Heart left ventricle (tissue), 16 donors: ENCODE results near the gene FNDC3B. TPM values are rescaled to one million over a fixed set of nuclear protein-coding genes. Genes with fewer than 3 reads are reported as not detected.

Experiments used
- ATAC-seq, 4 donors: fragments of 200-7000 bp; cut with Tn5 transposase; one replicate each; pipeline ENCODE4 v1.9.1; 2020 to 2022; ENCODE audit warnings: moderate library complexity in 4 of 4, mild to moderate bottlenecking in 3 of 4, moderate number of reproducible peaks in 1 of 4
- DNase-seq, 5 donors: peaks; one replicate each; pipeline ENCODE4 v3.0.0-alpha.2; 2020
- H3K27ac ChIP-seq, 12 donors: fragments of 200-600 bp; sonication (generic) in 4 of 12; one replicate each; pipeline versions ENCODE4 v1.5.0 to v1.8.0; 2016 to 2022; ENCODE audit warnings: mild to moderate bottlenecking in 2 of 12
- H3K27me3 ChIP-seq, 9 donors: fragments of 200-600 bp; sonication (generic) in 2 of 9; one replicate each; pipeline versions ENCODE4 v1.5.1 to v1.8.0; 2016 to 2022; ENCODE audit warnings: mild to moderate bottlenecking in 3 of 9
- H3K36me3 ChIP-seq, 9 donors: fragments of 200-600 bp; sonication (generic) in 2 of 9; one replicate each; pipeline versions ENCODE4 v1.5.0 to v1.8.0; 2018 to 2022; ENCODE audit warnings: mild to moderate bottlenecking in 2 of 9
- H3K4me1 ChIP-seq, 12 donors: fragments of 200-600 bp; sonication (generic) in 4 of 12; one replicate each; pipeline versions ENCODE4 v1.5.0 to v1.8.0; 2016 to 2022; ENCODE audit warnings: mild to moderate bottlenecking in 3 of 12
- H3K4me3 ChIP-seq, 12 donors: fragments of 200-600 bp; sonication (generic) in 4 of 12; one replicate each; pipeline versions ENCODE4 v1.5.0 to v1.8.0; 2017 to 2022; ENCODE audit warnings: mild to moderate bottlenecking in 9 of 12, moderate library complexity in 4 of 12
- H3K9me3 ChIP-seq, 12 donors: fragments of 200-600 bp; sonication (generic) in 4 of 12; one replicate each; pipeline versions ENCODE4 v1.5.0 to v1.8.0; 2016 to 2022; ENCODE audit warnings: mild to moderate bottlenecking in 1 of 12
- CTCF ChIP-seq, 12 donors: fragments of 200-600 bp; sonication (generic) in 4 of 12; IDR thresholded peaks; one replicate each; pipeline versions ENCODE4 v1.5.0 to v1.8.0; 2018 to 2022; ENCODE audit warnings: antibody characterized with exemption in 12 of 12, mild to moderate bottlenecking in 5 of 12
- POLR2A ChIP-seq, 2 donors: fragments of 450-650 bp; IDR thresholded peaks; one replicate each; pipeline ENCODE4 v1.6.1; 2017; ENCODE audit warnings: antibody characterized with exemption in 2 of 2, mild to moderate bottlenecking in 2 of 2, moderate library complexity in 2 of 2
- WGBS, 4 donors: extraction: QIAGEN DNeasy Blood & Tissue Kit in 2 of 4; methylation state at CpG; one replicate each; pipeline versions ENCODE4 v1.1.5 to v1.1.7; 2013 to 2018; 5-methylcytosine and 5-hydroxymethylcytosine counted together
- intact Hi-C, 10 donors: fragments of 100-400 bp; cut with DNase I; formaldehyde crosslinking; loops; one replicate each; pipeline versions ENCODE4 v1.11.1 to v1.14.2; 2022
- polyA plus RNA-seq, 2 donors: library from polyadenylated mRNA; stranded (reverse); fragments of 200-250 nt; gene quantifications; one replicate each; pipeline ENCODE4 v1.2.3, GENCODE V29; 2013
- total RNA-seq, 9 donors: library from RNA; depleted of rRNA in 2 of 9; stranded (reverse); fragments of >200 nt in 2 of 9; fragmentation: NEBNext Ultra II Directional in 3 of 9; extraction: Animal tissue kit (Norgen Biotek cat#: 25700) in 3 of 9; gene quantifications; one replicate each; pipeline versions ENCODE4 v1.1.0 to v1.2.4, GENCODE V29; 2016 to 2023
- donor health status: ischemic (EF 13 %, LVEDD 7.1; RV severe dilation, severe dysfunction).
- donor health status: healthy with polysubstance abuse.
- donor health status: DM: no; HTN: yes; CAD: no.
- donor health status: DM: no; HTN: no; CAD: no.
- donor health status: ischemic (EF 25% LVEDD 6.9; RV normal size, moderate dysfunction).
- donor health status: ischemic (EF 25% LVEDD 5.7; RV mildly dilated, moderate dysfunction).
- donor health status: healthy.
- donor health status: DM: yes; HTN: yes; CAD: no.
- donor health status: ischemic (EF 35%, LVEDD 5.7; RV mildly dilated, moderate dysfunction).
- donor health status: nonischemic (EF 11% LVEDD 7.7; RV severe dilation, severe dysfunction).
- donor health status: DM: yes; HTN: yes; CAD: no.
- donor health status: PGD.
- donor health status: ischemic (EF 29% LVEDD 5.4; RV normal size, mild dysfunction).
- donor health status: nonischemic (EF 23%, LVEDD 6.1; RV moderate dilation, normal function).

FNDC3B gene
- total and polyA plus RNA-seq, 11 donors, result 9.4 to 113 (median 68.2) TPM

GRCh38 chr3:172398484-172398883 is 359.1 kb downstream of the FNDC3B start:
- peaks cover 0 to 73% (median 36%) of the 10 kb centered on the region in 9 donors for H3K36me3 ChIP-seq
- no peak for TF ChIP-seq CTCF (IDR thresholded peaks at IDR 0.05)
- H3K27ac ChIP-seq, result no peak overlapping the region

GRCh38 chr3:172402090-172402489 is 362.7 kb downstream of the FNDC3B start:
- Histone ChIP-seq H3K4me1 (no peaks in the 10 kb centered on the region), H3K27ac (no peak overlapping the region), H3K36me3 (peaks cover 0 to 53% (median 30%) of the 10 kb centered on the region in 9 donors), H3K9me3 (no peaks in the 10 kb centered on the region), H3K4me3 (no peak overlapping the region), H3K27me3 (no peaks in the 10 kb centered on the region)
- TF ChIP-seq POLR2A (IDR thresholded peaks at IDR 0.05), result no peak
- no peak for TF ChIP-seq CTCF (IDR thresholded peaks at IDR 0.05)
- 50 to 99% (median 88%) methylated on average over 2 of the region's 2 CpGs for WGBS, 4 donors
- intact Hi-C loops, result no loop called here
- DNase-seq (no peak), ATAC-seq (no peak)

More at GRCh38 chr3:172398484-172398883, 359.1 kb downstream of the FNDC3B start:
- WGBS, 4 donors, result 97 to 98% (median 98%) methylated on average over 4 of the region's 4 CpGs
- no peak overlapping the region for H3K4me3 ChIP-seq
- DNase-seq (no peak), ATAC-seq (no peak)
- no peaks in the 10 kb centered on the region for H3K9me3 ChIP-seq
- H3K27me3 ChIP-seq, result no peaks in the 10 kb centered on the region
- H3K4me1 ChIP-seq, result no peaks in the 10 kb centered on the region
- intact Hi-C loops, result no loop called here

GRCh38 chr3:172402892-172403643 is 363.7 kb downstream of the FNDC3B start:
- H3K27me3 ChIP-seq, result no peaks in the 10 kb centered on the region
- peaks cover 0 to 43% (median 20%) of the 10 kb centered on the region in 9 donors for H3K36me3 ChIP-seq
- TF ChIP-seq CTCF (IDR thresholded peaks at IDR 0.05) (no peak), POLR2A (IDR thresholded peaks at IDR 0.05) (no peak)
- intact Hi-C loops, result no loop called here
- WGBS, 4 donors, result 86 to 98% (median 96%) methylated on average over 8 of the region's 8 CpGs
- H3K4me1 ChIP-seq, result no peaks in the 10 kb centered on the region
- ATAC-seq, result no peak
- no peak overlapping the region for H3K27ac ChIP-seq
- no peaks in the 10 kb centered on the region for H3K9me3 ChIP-seq
- DNase-seq, result no peak
- H3K4me3 ChIP-seq, result no peak overlapping the region

- H3K4me1 ChIP-seq, result no peaks in the 10 kb centered on the region
- no peak overlapping the region for H3K4me3 ChIP-seq
- TF ChIP-seq POLR2A (IDR thresholded peaks at IDR 0.05) (no peak), CTCF (IDR thresholded peaks at IDR 0.05) (no peak)
- peaks cover 0 to 32% (median 7%) of the 10 kb centered on the region in 9 donors for H3K36me3 ChIP-seq
- H3K27ac ChIP-seq, result no peak overlapping the region
- 74 to 84% (median 75%) methylated on average over 12 of the region's 12 CpGs for WGBS, 4 donors
- H3K27me3 ChIP-seq, result no peaks in the 10 kb centered on the region
- ATAC-seq (no peak), DNase-seq (no peak)
- intact Hi-C loops, result no loop called here
- no peaks in the 10 kb centered on the region for H3K9me3 ChIP-seq
Observed at GRCh38 chr3:172404237-172404962, 365.0 kb downstream of the FNDC3B start.
